ENCODE measurements around the gene ZNF423. TPM values are rescaled to one million over a fixed set of nuclear protein-coding genes. Genes with fewer than 3 reads are reported as not detected.

Gene ZNF423
- total RNA-seq, 4 donors from 2014 or later, result 0.72 to 5.9 (median 1.1) TPM

DNA sequence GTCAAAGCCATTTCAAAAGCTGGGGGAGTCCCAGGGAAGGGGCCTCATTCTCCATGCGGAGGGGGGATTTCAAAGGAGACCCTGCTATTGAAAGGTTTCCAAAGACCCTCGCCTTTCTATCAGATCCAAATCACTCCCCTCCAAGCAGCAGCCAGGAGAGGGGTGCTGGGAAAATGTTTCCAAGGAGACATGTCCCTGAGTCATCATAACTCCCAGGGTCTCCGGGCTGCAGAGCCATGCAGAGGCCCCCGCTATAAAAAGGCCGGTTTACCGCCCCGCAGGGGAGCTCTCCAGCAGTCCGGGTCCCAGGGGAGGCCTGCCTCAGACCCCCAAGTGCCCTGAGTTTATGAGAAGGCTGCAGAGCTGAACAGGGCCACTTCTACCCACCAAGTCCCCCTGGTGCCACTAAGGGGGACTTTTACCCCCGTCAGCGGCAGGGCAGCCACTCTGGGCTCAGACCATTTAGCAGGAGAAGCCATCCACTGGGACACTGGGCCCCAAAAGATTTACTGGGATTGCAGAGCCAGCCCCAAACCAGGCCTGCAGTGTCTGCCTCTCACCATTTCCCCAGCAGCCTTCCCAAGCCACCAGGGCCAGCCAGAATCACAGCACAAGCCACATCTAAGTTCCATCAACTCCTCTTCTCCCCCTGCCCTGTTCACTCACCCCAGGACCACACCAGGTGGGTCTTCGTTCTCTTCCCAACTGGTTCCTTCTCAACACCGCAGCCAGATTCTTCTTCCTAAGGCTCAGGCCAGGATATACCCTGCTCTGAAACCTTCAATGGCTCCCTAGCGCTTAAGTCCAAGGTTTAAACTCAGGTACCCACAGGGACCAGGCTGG, 234.4 kb downstream of the ZNF423 start:
- H3K27ac ChIP-seq, result peak overlapping the region in 3 of 4 donors; percentile 36 to 81 (median 66)
- no peaks in the 10 kb centered on the region for H3K9me3 ChIP-seq
- H3K36me3 ChIP-seq, result no peaks in the 10 kb centered on the region
- peaks cover 0 to 18% (median 11%) of the 10 kb centered on the region in 3 donors for H3K4me1 ChIP-seq
- whole genome bisulfite sequencing, 2 donors, result 75 to 81% methylated on average over 6 to 12 of the region's 13 CpGs
- intact Hi-C loops (cut with DNase I), result no loop called here
- H3K27me3 ChIP-seq, result no peaks in the 10 kb centered on the region
- DNase-seq, result no peak
- no peak for TF ChIP-seq POLR2A (IDR thresholded peaks at IDR 0.05)
- TF ChIP-seq, protein P1, sequence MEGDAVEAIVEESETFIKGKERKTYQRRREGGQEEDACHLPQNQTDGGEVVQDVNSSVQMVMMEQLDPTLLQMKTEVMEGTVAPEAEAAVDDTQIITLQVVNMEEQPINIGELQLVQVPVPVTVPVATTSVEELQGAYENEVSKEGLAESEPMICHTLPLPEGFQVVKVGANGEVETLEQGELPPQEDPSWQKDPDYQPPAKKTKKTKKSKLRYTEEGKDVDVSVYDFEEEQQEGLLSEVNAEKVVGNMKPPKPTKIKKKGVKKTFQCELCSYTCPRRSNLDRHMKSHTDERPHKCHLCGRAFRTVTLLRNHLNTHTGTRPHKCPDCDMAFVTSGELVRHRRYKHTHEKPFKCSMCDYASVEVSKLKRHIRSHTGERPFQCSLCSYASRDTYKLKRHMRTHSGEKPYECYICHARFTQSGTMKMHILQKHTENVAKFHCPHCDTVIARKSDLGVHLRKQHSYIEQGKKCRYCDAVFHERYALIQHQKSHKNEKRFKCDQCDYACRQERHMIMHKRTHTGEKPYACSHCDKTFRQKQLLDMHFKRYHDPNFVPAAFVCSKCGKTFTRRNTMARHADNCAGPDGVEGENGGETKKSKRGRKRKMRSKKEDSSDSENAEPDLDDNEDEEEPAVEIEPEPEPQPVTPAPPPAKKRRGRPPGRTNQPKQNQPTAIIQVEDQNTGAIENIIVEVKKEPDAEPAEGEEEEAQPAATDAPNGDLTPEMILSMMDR (IDR thresholded peaks at IDR 0.05), result no peak
- no peak overlapping the region for H3K4me3 ChIP-seq

DNA sequence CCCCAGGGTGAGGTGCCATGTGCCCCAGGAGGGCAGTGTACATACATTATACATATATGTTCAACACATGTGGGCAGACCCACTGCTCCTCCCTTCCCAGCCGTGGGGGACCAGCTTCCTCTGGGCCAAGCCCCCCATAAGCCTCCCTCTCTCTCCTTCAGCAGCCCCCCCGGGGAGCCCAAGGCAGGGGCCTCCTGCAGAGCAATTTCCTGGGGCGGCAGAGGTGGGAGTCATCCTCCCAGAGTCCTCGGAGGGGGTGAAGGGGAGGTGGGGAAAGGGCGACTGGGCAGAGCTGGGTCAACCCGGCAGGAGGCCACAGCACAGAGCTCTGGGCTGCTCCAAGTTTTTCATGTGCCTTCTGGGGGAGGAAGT, 235.1 kb downstream of the ZNF423 start:
- intact Hi-C loops (cut with DNase I), result no loop called here
- Histone ChIP-seq H3K9me3 (no peaks in the 10 kb centered on the region), H3K27me3 (no peaks in the 10 kb centered on the region), H3K4me1 (peaks cover 0 to 18% (median 11%) of the 10 kb centered on the region in 3 donors), H3K27ac (peak overlapping the region; percentile 19 to 81 (median 51)), H3K4me3 (no peak overlapping the region), H3K36me3 (no peaks in the 10 kb centered on the region)
- 20% methylated on average over 1 of the region's 6 CpGs; no CpG with 5 or more reads in 1 of the 2 donors for WGBS, 2 donors
- no peak for DNase-seq
- TF ChIP-seq, protein P1 (IDR thresholded peaks at IDR 0.05), result no peak
- no peak for TF ChIP-seq POLR2A (IDR thresholded peaks at IDR 0.05)

DNA sequence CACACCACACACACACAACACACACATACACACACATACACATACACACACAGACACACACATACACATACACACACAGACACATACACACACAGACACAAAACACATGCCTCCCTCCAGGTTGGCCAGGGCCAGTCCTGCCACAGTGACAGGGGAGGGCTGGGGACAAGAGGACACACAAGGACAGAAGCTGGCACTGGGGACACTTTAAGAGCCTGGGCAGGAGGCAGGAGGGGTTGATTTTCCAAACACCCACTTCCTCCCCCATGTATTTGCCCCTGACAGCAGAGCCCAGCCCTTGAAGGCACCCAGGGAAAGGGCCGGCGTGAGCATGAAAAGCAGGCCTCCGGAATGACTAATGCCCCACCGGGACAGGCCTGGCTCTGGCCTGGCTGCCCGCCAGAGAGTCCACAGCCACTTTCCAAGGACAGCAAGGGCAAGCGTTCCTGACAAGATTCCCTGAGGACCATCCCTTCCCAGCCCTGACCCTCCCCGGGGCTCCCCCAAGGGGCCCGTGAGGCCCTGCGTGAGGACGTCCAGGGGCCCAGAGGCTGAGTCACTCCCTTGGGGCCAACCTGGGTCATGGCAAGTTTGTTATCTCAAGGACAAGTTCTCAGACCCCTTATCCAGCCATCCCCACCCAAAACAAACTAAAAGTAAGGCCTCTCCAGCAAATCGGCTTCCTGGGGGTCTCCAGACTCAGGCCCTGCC, 235.6 kb downstream of the ZNF423 start:
- 64 to 80% methylated on average over 3 to 5 of the region's 11 CpGs for WGBS, 2 donors
- Histone ChIP-seq H3K9me3 (no peaks in the 10 kb centered on the region), H3K36me3 (no peaks in the 10 kb centered on the region), H3K4me1 (peaks cover 0 to 18% (median 11%) of the 10 kb centered on the region in 3 donors), H3K4me3 (no peak overlapping the region), H3K27ac (peak overlapping the region; percentile 19 to 81 (median 51)), H3K27me3 (no peaks in the 10 kb centered on the region)
- DNase-seq, result no peak
- no peak for TF ChIP-seq POLR2A (IDR thresholded peaks at IDR 0.05)
- TF ChIP-seq, protein P1 (IDR thresholded peaks at IDR 0.05), result no peak
- intact Hi-C loops (cut with DNase I), result no loop called here

DNA sequence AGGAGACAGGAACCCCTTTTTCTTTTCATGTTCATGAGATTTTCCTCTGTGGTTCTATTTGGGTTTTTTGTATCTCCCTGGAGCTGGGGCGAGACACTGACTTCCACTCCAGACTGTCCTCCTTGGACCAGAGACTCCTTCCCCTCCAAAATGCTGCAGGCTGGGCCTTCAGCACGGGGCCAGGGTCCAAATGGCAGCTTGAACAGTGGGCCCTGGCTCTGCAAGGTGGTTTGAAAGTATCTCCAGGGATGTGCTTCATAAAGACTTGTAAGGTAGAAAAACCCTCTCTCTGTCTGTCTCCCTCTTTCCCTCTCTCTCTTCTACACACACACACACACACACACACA, 236.1 kb downstream of the ZNF423 start:
- no peak overlapping the region for H3K27ac ChIP-seq
- no peaks in the 10 kb centered on the region for H3K27me3 ChIP-seq
- WGBS, 2 donors, result 56 to 73% methylated on average over 2 of the region's 2 CpGs
- H3K9me3 ChIP-seq, result no peaks in the 10 kb centered on the region
- H3K4me3 ChIP-seq, result no peak overlapping the region
- no peak for TF ChIP-seq POLR2A (IDR thresholded peaks at IDR 0.05)
- TF ChIP-seq, protein P1 (IDR thresholded peaks at IDR 0.05), result no peak
- no peak for DNase-seq
- intact Hi-C loops (cut with DNase I), result no loop called here
- H3K36me3 ChIP-seq, result no peaks in the 10 kb centered on the region
- peaks cover 0 to 18% (median 11%) of the 10 kb centered on the region in 3 donors for H3K4me1 ChIP-seq

DNA sequence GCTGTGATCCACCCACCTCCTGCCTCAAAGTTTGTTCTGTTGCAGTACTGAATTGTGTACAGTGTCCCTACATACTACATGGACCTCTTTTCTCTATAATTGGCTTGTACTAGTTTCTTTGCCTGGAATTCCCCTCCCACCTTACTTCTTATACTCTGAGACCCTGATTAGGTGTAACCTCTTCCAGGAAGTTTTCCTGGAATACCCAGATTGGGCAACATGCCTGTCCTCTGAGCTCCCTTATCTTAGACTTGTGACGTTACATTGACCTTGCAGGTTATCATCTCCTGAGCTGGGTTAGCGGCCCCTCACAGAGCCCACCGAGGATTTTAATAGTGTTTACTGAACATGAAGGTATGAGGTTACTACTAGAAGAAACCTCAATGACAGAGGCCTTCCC, 237.0 kb downstream of the ZNF423 start:
- intact Hi-C loops (cut with DNase I), result no loop called here
- WGBS, 2 donors, result 73 to 92% methylated on average over 2 to 3 of the region's 3 CpGs
- Histone ChIP-seq H3K4me3 (no peak overlapping the region), H3K36me3 (no peaks in the 10 kb centered on the region), H3K27me3 (no peaks in the 10 kb centered on the region), H3K27ac (no peak overlapping the region), H3K4me1 (peaks cover 0 to 18% (median 11%) of the 10 kb centered on the region in 3 donors), H3K9me3 (no peaks in the 10 kb centered on the region)
- no peak for TF ChIP-seq POLR2A (IDR thresholded peaks at IDR 0.05)
- DNase-seq, result no peak
